ENCODE results near the gene PHTF1.

- TF ChIP-seq RAD21 (IDR thresholded peaks at IDR 0.05; ENCODE audit: low read depth) (no peak), TCF12 (IDR thresholded peaks at IDR 0.05; ENCODE audit: low read depth) (no peak), YY1 (IDR thresholded peaks at IDR 0.05; ENCODE audit: low read depth) (no peak), EP300 (IDR thresholded peaks at IDR 0.05; ENCODE audit: borderline replicate concordance) (no peak), CEBPB (IDR thresholded peaks at IDR 0.05) (no peak), REST (IDR thresholded peaks at IDR 0.05; ENCODE audit: low read depth) (no peak)
- TF ChIP-seq, protein P1, sequence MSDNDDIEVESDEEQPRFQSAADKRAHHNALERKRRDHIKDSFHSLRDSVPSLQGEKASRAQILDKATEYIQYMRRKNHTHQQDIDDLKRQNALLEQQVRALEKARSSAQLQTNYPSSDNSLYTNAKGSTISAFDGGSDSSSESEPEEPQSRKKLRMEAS (IDR thresholded peaks at IDR 0.05): no peak
These were observed 86.8 kb downstream of the PHTF1 start for GRCh38 chr1:113672491-113672890.
